ENCODE data around the gene PGBD5.

PGBD5 gene

GRCh38 chr1:230300322-230301301 is 125.5 kb downstream of the PGBD5 start:
- no peak for DNase-seq (ENCODE audit: low spot score)

DNA sequence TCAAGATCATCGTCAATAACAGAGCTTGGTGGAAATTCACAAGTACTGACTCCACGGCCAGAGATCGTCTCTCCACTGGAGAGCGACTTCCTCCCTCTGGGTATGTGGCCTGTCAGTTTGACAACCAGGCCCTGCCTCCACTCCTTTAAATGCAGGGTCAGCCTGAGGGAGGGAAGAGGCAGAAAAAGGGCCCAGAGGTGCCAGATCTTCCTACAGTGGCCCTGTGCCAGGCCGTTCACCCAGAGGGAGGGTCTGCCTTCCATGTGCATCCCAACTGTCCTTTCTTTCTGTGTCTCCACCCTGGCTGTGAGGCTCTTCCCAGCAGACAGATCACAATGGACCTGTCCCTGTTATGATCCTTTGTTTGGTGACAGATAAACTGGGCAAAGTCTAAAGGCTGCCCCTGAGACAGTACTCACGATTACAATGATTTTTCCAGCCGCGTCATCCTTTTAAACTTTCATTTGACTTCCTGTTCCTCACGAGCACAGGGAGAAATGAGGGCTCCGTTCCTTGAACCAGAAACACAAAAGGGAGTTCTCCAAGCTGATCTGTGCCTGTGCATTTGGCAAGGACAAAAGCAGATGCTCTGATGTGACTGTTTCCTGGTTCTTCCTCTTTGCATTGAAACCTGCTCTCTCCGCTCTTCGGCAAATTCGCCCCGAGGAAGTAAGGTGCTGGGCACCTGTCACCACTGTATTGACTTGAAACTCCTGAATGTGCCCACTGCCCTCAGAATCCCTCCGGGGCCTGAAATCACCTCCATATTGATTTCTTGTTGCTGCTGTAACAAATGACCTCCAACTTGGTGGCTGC is 126.7 kb downstream of the PGBD5 start:
- no peak for DNase-seq (ENCODE audit: low spot score)

GRCh38 chr1:230295367-230295766 is 130.8 kb downstream of the PGBD5 start:
- no peak for DNase-seq (ENCODE audit: low spot score)

DNA sequence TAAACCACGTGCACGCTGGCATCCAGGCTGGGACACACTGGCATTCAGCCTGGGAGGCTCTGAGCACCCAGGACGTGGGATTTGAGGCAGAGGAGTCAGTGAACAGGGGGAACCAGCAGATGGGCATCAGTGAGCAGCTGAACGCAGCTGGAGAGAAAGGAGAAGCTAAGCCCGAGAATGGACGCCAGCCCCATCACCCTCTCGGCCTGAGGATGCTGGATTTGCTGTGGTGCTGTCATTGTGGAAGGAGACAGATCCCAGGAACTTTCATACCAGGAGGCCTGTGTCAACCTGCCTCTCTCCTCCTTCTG is 132.8 kb downstream of the PGBD5 start:
- DNase-seq (ENCODE audit: low spot score): no peak

- no peak for DNase-seq (ENCODE audit: low spot score)
Measured at GRCh38 chr1:230292689-230293389, 133.3 kb downstream of the PGBD5 start.

DNA sequence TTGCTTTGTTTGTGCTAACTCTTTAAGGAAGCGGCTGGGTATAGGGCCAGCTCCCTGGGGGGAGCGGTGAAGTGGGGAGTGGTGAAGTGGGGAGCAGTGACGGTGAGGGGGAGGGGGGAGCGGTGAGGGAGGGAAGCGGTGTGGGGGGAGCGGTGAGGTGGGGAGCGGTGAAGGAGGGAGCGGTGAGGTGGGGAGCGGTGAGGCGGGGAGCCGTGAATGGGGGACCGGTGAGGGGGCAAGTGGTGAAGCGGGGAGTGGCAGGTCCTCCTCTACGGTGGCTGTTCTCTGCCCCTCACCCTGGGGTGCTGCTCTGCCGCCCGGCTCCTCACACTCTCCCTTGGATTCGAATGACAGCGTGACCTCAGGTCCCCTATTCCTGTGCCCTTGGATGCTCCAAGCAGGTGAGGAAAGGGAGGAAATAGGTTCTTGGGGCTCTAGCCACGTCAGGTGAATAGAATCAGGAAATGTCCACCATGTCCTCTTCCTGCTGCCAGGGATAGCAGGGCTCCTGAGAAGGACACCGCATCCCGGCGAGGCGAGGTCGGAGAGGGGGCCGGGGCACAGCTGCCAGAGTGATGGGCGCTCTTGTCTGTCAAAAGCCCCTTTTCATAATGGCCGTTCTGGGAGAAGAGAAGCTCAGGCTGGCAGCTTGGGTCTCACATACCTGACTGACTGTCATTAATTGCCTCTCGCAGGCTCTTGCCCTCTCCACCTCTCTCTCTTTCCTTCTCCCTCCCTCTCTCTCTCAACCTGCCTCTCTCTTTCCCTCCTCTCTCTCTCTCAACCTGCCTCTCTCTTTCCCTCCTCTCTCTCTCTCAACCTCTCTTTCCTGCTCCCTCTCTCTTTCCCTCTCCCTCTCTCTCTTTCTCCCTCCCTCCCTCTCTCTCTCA is 134.2 kb downstream of the PGBD5 start:
- DNase-seq (ENCODE audit: low spot score): no peak

- no peak for DNase-seq (ENCODE audit: low spot score)
Measured at GRCh38 chr1:230289350-230289644, 136.8 kb downstream of the PGBD5 start.

DNA sequence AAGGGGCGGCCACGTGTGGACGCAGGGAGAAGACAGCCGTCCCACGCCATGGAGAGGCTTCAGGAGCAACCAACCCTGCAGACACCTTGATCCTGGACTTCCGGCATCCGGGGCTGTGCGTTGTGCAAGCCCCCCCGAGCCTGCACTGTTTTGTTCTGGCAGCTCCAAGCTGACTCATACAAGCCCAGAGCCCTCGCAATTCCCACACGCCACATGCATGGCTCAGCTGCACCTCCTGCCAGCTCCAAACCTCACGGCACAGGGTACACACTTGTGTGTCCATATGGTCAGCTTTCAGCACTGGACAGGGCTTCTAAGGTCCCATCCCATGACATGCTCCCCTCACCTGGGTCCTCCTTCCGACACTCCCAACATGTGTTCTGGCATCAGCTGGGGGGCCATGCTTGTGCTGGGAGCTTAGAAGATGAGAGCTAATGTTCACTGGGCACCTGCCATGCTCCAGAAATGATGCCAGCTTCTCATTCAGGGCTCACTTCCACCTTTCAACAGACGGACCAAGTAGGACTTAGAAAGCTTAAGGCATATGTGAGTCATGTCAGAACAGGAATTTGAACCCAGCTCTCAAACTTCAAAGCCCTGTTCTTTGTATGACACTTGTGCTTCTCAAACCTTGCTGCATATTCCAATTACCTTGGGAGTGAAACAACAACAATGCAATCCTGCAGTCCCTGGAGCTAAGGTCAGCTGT is 137.3 kb downstream of the PGBD5 start:
- DNase-seq (ENCODE audit: low spot score): no peak

DNA sequence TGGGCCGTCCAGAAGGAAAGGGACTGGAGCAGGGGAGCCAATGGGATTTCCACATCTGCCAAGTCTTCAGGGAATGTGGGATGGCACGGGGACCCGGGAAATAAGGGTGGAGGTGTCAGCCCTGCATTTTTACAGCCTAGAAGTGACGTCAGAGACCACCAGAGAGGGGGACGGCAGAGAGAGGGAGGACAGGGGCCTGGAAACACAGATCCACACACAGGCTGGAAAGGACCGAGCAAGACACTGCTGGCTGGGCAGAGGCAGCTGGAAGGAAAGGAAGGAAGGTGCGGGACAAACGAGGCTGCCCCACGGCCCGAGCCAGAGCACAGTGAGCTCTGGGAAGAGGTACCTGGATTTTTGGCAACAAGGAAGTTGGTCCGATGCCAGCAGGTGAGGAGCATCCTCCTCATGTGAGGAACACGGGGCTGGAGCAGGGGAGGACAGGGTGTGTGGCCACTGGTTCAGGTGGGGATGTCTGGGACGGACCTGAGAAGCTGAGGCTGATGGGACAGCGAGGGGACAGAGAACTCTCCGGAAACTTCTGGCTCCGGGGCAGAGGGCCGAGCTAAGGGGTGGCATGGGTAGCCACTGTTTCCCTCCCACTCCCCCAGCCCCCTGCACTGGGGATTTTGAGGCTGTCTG is 138.3 kb downstream of the PGBD5 start:
- DNase-seq (ENCODE audit: low spot score): no peak

- no peak for DNase-seq (ENCODE audit: low spot score)
Measured at GRCh38 chr1:230286890-230287269, 139.3 kb downstream of the PGBD5 start.

- DNase-seq (ENCODE audit: low spot score): no peak
Measured at GRCh38 chr1:230286166-230286889, 139.8 kb downstream of the PGBD5 start.

DNA sequence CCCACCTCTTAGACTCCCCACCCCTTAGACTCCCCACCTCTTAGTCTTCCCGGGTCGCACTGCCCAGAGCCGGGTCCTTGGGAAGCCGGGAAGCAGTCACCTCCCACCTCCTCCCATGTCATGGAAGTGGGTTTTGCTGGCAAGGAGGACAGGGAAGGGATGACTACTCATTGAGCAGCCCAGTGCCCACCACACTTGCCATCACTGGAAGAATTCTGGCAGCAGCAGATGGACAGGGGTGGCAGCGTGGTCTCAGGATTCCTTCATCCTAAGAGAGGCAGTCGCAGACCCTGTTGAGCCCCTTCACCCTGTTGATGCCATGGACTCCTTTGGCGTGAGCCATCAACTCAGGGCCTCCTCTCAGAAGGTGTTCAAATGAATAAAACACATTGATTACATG is 140.8 kb downstream of the PGBD5 start:
- DNase-seq (ENCODE audit: low spot score): no peak

- DNase-seq (ENCODE audit: low spot score): no peak
Measured at GRCh38 chr1:230284891-230285290, 141.2 kb downstream of the PGBD5 start.

GRCh38 chr1:230283678-230284077 is 142.5 kb downstream of the PGBD5 start:
- DNase-seq (ENCODE audit: low spot score): no peak

- no peak for DNase-seq (ENCODE audit: low spot score)
Measured at GRCh38 chr1:230282157-230282556, 144.0 kb downstream of the PGBD5 start.

DNA sequence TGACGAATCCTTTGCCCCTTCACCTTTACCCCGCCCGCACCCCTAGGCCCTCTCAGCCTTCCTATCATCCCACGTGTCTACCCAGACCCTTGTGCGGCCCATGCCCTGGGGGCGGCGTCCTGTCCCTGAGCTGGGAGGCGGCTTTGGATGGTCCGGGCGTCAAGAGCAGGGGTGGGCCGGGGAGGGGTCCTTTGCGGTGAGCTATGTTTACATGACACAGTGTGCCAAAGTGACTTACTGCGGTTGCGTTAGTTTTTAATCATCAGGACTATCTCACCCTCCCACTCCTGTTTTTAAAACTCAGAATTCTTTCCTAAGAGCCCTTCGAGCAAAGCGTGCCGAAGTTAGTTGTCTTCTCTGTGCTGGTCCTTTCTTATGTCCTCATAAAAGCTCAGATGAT is 144.6 kb downstream of the PGBD5 start:
- no peak for DNase-seq (ENCODE audit: low spot score)

- DNase-seq (ENCODE audit: low spot score): no peak
Measured at GRCh38 chr1:230280906-230281413, 145.2 kb downstream of the PGBD5 start.

DNA sequence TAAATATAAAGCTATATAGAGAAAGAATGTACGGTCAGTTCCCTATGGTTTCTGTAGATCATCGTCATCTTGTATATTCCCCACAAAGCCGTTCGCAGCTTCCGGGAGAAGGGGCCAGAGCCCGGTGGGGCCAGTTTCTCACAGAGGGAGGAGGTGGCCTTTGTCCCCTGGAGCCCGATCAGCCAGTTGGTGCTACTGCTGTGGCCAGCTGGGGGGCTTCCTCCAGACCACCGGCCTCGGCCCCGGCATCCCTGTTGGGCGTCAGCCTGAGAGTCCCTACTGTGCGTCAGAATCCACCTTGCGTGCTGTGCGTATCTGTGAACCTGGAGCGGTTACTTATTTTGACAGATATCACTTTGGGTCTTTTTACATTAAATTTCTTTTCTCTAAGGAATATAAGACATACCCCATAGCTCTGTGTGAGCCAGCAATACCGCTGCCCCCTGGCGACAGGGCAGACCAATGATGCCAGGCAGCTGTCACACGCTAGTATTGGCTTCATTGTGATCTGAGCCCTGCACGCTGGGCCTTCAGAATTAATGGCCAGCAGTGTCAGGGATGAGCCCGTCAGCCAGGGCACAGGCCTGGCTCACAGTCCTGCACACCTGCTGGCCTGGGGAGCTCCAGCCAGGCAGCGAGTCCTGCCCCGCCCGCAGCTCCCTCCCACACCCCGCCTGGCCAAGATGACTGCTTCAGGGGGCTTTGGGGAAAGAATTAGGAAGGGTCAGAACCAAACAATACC is 145.9 kb downstream of the PGBD5 start:
- no peak for DNase-seq (ENCODE audit: low spot score)

GRCh38 chr1:230279583-230279945 is 146.6 kb downstream of the PGBD5 start:
- DNase-seq (ENCODE audit: low spot score): no peak
